ENCODE measurements around the gene NOTCH1. TPM values are rescaled to one million over a fixed set of nuclear protein-coding genes. Genes with fewer than 3 reads are reported as not detected.

Gene NOTCH1
- total RNA-seq, 3 donors from 2014 or later, result 59.0 to 101 (median 72.6) TPM

DNA sequence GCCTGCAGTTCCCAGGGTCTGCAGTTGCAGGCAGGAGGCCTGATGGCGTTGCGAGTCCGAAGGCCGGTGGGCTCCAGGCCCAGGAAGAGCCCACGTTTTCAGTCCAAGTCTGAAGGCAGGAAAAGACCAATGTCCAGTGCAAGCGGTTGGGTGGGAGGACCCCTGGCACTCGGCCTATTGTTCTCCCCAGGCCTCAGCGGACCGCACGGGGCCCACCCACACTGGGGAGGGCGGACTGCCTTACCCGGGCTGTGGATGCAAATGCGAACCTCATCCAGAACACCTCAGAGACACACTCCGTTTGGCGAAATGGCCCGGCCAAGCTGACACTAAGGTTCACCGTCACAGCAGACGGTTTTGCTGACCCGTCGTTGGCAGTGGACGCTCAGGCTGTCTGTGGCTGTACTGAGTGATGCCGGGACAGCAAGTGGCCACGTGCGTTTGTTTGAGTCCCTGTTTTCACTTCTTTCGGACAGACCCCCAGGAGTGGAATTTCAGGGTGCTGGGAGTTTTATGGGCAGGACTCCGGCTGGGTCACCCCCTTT is 52.8 kb downstream of the NOTCH1 start:
- no peaks in the 10 kb centered on the region for H3K9me3 ChIP-seq
- TF ChIP-seq, protein P1, sequence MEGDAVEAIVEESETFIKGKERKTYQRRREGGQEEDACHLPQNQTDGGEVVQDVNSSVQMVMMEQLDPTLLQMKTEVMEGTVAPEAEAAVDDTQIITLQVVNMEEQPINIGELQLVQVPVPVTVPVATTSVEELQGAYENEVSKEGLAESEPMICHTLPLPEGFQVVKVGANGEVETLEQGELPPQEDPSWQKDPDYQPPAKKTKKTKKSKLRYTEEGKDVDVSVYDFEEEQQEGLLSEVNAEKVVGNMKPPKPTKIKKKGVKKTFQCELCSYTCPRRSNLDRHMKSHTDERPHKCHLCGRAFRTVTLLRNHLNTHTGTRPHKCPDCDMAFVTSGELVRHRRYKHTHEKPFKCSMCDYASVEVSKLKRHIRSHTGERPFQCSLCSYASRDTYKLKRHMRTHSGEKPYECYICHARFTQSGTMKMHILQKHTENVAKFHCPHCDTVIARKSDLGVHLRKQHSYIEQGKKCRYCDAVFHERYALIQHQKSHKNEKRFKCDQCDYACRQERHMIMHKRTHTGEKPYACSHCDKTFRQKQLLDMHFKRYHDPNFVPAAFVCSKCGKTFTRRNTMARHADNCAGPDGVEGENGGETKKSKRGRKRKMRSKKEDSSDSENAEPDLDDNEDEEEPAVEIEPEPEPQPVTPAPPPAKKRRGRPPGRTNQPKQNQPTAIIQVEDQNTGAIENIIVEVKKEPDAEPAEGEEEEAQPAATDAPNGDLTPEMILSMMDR (IDR thresholded peaks at IDR 0.05), result no peak
- DNase-seq (no peak), ATAC-seq (no peak)
- no peak overlapping the region for H3K4me3 ChIP-seq
- no peaks in the 10 kb centered on the region for H3K36me3 ChIP-seq (ENCODE audit: low read depth)
- no peaks in the 10 kb centered on the region for H3K4me1 ChIP-seq (ENCODE audit: low read depth)
- intact Hi-C loops (cut with DNase I, micrococcal nuclease), result no loop called here

DNA sequence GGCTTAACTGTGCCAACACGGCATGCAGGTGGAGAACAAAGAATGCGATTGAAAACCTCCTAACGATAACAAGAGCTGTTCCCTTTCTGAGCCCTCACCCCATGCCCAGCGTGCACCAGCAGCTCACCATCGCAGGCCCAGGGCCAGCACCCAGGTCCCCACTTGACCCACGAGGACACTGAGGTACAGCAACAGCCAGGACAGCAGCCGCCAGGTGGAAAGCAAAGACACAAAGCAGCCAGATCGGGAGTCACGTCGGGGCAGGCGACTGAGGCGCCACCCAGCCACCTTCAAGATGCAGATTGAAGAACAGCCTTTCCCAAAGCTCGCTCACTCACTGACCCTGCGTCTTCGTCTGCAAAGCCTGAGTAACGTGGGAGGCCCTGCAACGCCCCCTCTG is 56.1 kb downstream of the NOTCH1 start:
- intact Hi-C loops (cut with DNase I, micrococcal nuclease), result loop anchor here (2.0 kb wide), 2 partner anchors 135 to 141 kb away; no protein-coding TSS in a partner anchor
- peaks cover 2% of the 10 kb centered on the region for H3K4me1 ChIP-seq (ENCODE audit: low read depth)
- ATAC-seq, result no peak
- DNase-seq, result peak in 1 of 3 donors; percentile 52
- TF ChIP-seq, protein P1 (IDR thresholded peaks at IDR 0.05), result no peak
- no peaks in the 10 kb centered on the region for H3K9me3 ChIP-seq
- H3K36me3 ChIP-seq (ENCODE audit: low read depth), result no peaks in the 10 kb centered on the region
- no peak overlapping the region for H3K4me3 ChIP-seq

DNA sequence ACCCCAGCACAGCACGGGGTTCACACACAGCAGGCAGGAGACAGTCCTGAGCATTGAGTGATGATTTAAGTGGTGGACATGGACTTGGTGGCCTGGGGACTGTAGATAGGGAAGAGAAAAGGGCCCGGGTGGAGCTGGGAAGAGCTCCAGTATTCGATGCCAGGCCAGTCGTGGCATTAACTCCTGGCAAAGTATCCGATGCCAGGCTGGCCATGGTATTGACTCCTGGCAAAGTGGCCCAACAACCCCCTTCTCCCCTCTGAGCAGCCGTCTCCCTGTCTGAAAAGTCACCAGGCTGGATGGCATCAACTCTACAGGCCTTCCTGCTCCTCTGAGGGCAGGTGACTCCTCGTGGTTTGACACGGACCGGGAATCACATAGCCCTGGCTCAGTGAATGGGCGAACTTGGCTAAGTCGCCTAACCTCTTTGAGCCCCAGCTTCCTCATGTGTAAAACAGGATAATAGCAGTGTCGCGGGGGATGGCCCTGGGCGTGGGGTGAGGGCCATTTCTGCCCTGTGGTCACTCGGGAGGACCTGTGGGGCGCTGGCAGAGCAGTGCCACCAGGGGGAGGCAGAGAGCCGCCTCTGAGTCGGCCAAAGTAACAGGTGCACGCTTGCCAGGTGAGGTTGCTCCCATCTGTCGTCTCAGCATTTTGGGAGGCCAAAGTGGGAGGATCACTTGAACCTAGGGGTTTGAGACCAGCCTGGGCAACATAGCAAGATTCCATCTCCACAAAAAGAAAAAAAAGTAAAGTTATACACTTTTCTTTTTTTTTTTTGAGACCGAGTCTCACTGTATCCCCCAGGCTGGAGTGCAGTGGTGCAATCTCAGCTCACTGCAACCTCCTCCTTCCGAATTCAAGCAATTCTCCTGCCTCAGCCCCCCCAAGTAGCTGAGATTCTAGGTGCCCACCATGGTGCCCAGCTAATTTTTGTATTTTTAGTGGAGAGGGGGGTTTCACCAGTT is 57.3 kb downstream of the NOTCH1 start:
- DNase-seq (peak; percentile 76 to 88 (median 88)), ATAC-seq (peak; percentile 64)
- no peaks in the 10 kb centered on the region for H3K9me3 ChIP-seq
- intact Hi-C loops (cut with DNase I, micrococcal nuclease), result loop anchor here (2.0 kb wide), 2 partner anchors 136 to 142 kb away; no protein-coding TSS in a partner anchor
- H3K4me1 ChIP-seq (ENCODE audit: low read depth), result peaks cover 12% of the 10 kb centered on the region
- H3K4me3 ChIP-seq, result no peak overlapping the region
- H3K36me3 ChIP-seq (ENCODE audit: low read depth), result no peaks in the 10 kb centered on the region
- TF ChIP-seq, protein P1 (IDR thresholded peaks at IDR 0.05), result peak; percentile 91

DNA sequence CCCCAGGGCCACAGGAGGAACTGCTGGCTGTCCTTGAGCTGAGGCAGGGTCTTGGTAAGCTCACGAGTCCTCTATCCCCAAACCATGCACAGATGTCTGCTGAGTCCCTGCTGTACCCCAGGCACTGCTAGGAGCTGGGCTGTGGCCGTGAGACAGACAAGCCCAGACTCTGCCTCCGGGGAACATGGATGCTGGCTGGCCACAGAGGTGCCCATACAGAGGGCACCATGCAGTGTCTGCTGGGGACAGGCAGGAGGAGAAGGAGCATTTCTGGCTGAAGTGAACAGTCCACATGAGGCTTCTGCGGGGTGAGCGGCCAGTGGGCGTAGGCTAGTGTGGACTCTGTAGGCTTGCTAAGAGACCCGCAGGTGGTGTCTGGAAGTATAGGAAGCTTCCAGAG is 58.2 kb downstream of the NOTCH1 start:
- no peak overlapping the region for H3K4me3 ChIP-seq
- H3K36me3 ChIP-seq (ENCODE audit: low read depth), result no peaks in the 10 kb centered on the region
- intact Hi-C loops (cut with DNase I, micrococcal nuclease), result loop anchor here (2.0 kb wide), 2 partner anchors 137 to 143 kb away; no protein-coding TSS in a partner anchor
- H3K9me3 ChIP-seq, result no peaks in the 10 kb centered on the region
- ATAC-seq (no peak), DNase-seq (no peak)
- peaks cover 12% of the 10 kb centered on the region for H3K4me1 ChIP-seq (ENCODE audit: low read depth)
- TF ChIP-seq, protein P1 (IDR thresholded peaks at IDR 0.05), result no peak

DNA sequence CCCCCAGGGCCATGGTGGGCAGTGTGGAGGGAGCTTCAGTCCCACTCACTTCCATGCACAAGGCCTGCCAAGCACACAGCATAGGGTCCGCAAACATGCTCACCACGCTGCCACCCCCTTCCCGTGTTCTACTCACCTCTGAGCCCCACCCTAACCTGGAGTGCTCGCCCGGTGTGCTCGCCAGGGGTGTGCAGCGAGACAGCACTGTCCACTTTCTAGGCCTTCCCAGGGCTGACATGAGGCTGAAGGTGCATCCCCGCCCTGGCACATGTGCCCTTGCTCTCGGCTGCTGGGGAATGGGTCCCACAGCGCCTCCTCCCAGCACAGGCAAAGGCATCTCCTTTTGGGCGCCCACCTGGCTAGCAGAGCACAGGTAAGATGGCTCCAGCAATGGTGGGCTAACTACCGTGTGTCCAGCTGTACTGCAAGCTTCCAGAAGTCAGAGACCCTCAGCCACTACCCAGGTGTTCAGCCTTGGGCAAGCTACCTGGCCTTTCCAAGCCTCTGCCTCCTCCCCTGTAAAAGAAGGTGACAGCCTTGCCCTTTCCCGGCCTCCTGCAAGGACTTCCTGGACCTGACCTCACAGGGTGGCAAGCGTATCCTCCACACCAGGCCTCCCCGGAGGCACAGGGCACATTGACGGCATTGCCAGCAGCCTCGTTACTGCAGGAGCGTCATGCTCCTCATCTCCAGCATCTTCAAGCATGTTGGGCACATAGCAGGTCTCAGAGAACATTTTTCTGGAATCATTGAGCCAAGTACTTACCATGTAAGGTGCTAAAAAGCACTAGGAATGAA is 58.8 kb downstream of the NOTCH1 start:
- Histone ChIP-seq H3K36me3 (ENCODE audit: low read depth) (no peaks in the 10 kb centered on the region), H3K4me3 (no peak overlapping the region), H3K4me1 (ENCODE audit: low read depth) (peaks cover 14% of the 10 kb centered on the region), H3K9me3 (no peaks in the 10 kb centered on the region)
- DNase-seq (no peak), ATAC-seq (no peak)
- intact Hi-C loops (cut with DNase I, micrococcal nuclease), result no loop called here
- TF ChIP-seq, protein P1 (IDR thresholded peaks at IDR 0.05), result no peak

Data from mucosa of descending colon (tissue), 3 donors.